AG04449 (cell line): Measurements from ENCODE around the gene NLGN1.

Source experiments
- CTCF ChIA-PET: fragments of 350-600 bp; formaldehyde crosslinking; extraction: SDS; loops from one replicate; lab custom pipeline; 2021; ENCODE audit warnings: antibody characterized with exemption; lab: Yijun Ruan, JAX
- POLR2A ChIA-PET: fragments of 400-600, 350-600 bp; formaldehyde crosslinking; extraction: SDS; loops from one replicate; lab custom pipeline; 2020; ENCODE audit warnings: antibody characterized with exemption, inconsistent platforms; lab: Yijun Ruan, JAX
- DNase-seq: peaks from one replicate; pipeline ENCODE4 v3.0.0-alpha.2; 2010; ENCODE audit warnings: low read depth, low spot score
- H3K4me3 ChIP-seq: 2 replicates; pipeline ENCODE4 v1.5.1; 2011; ENCODE audit warnings: low read depth, mild to moderate bottlenecking, control low read depth, low read length
- TF ChIP-seq, protein P1 (sequence below): IDR thresholded peaks from one replicate; pipeline ENCODE4 v1.5.1; 2011; ENCODE audit warnings: mild to moderate bottlenecking, moderate library complexity, low read length, control low read depth, inconsistent platforms; ENCODE audit not compliant: insufficient read depth; ENCODE audit errors: missing control alignments

The NLGN1 gene

DNA sequence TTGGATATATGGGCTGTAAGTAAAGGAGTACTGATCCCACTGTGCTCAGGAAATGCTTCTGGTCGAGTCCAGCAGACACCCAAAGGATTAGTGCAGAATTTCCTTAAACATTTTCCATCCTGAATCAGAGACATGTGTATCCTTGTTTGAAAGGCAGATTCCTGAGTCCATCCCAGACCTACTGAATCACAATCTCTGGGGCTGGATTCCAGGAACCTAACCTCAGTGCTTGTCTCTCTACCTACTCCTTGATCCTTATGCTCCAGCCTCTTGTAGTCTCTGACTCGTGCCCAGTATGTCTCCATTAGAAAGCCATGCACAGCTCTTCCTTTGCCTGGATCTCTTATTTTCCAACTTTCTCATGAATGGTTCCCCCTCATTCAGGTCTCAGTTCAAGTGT, 585.8 kb downstream of the NLGN1 start:
- ChIA-PET POLR2A (interaction anchor here (0.6 kb wide), 1 partner anchor 312 kb away, joined by 4 read pairs; no protein-coding TSS in a partner anchor), CTCF (no interaction called here)
- TF ChIP-seq, protein P1, sequence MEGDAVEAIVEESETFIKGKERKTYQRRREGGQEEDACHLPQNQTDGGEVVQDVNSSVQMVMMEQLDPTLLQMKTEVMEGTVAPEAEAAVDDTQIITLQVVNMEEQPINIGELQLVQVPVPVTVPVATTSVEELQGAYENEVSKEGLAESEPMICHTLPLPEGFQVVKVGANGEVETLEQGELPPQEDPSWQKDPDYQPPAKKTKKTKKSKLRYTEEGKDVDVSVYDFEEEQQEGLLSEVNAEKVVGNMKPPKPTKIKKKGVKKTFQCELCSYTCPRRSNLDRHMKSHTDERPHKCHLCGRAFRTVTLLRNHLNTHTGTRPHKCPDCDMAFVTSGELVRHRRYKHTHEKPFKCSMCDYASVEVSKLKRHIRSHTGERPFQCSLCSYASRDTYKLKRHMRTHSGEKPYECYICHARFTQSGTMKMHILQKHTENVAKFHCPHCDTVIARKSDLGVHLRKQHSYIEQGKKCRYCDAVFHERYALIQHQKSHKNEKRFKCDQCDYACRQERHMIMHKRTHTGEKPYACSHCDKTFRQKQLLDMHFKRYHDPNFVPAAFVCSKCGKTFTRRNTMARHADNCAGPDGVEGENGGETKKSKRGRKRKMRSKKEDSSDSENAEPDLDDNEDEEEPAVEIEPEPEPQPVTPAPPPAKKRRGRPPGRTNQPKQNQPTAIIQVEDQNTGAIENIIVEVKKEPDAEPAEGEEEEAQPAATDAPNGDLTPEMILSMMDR, result no peak
- H3K4me3 ChIP-seq, result no peak overlapping the region
- DNase-seq, result peak; percentile 40

DNA sequence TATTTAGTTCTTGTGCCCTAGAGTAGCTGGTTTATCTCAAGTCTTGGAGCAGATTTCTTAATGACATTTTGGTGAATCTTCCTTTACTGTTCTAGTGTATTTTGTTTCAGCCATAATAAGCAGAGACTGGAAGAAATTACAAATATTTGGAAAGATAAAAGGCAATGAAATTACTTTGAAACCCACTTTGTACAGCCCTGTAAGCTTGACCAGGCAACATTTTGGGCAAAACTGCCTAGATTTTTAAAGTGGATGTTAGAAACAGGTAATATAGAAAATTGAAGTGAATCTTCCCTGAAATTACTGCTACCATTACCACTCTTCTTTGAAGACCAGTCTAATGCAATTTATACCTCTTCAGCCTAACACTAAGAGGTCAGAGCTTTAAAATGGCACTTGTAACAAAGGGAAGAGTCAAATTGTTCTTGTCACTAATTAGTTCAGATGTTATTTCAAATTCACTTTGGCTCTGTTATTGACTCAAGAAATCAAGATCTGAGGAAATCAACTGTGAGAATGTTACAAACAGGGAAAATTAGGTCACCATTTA, 589.4 kb downstream of the NLGN1 start:
- CTCF ChIA-PET, result interaction anchor here (1.1 to 1.2 kb wide), 2 partner anchors 11 to 12 kb away, joined by 3 read pairs; no protein-coding TSS in a partner anchor
- TF ChIP-seq, protein P1, result no peak
- H3K4me3 ChIP-seq, result no peak overlapping the region
- POLR2A ChIA-PET, result no interaction called here
- DNase-seq, result no peak

DNA sequence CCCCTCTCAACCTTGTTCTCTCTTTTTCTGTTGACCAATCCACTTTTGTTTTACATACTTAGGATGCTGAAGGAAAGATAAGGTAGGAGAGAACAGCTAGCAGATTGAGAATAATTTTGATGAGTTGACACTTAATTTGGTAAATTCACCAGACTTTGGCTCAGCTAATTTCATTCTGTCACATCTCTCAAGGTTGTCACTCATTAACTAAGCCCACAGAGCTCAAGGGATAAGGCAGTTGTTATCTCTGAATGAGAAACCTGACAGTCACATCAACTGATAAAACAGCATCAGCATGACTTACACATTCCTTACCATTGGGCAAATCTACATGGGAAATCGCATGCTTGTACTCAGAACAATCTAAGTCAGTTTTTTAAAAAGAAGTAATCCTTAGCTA, 591.4 kb downstream of the NLGN1 start:
- POLR2A ChIA-PET, result no interaction called here
- CTCF ChIA-PET, result interaction anchor here (0.7 to 1.8 kb wide), 2 partner anchors 14 to 255 kb away, joined by 3 to 4 read pairs; no protein-coding TSS in a partner anchor
- TF ChIP-seq, protein P1, result no peak
- H3K4me3 ChIP-seq, result no peak overlapping the region
- DNase-seq, result no peak

DNA sequence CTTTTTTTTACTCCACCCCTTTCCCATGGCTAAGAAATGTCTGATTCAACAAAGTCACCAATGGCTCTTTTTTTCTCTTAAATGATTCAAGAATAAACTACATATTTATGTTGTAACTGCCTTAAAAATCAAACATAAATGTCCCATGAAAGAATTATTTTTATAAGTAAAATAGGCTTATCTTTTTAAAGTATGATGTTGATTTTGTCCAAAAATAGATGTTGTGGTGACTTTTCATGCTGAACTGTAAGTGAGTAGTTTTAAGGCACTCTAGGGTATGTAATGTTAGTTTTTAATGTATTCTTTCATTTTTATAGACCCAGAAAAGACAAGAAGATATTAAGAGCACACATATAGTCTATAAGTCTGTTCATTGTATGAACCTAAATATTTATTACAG, 594.9 kb downstream of the NLGN1 start:
- TF ChIP-seq, protein P1, result no peak
- H3K4me3 ChIP-seq, result no peak overlapping the region
- CTCF ChIA-PET, result interaction anchor here (1.0 kb wide), 1 partner anchor 16 kb away, joined by 3 read pairs; no protein-coding TSS in a partner anchor
- POLR2A ChIA-PET, result no interaction called here
- no peak for DNase-seq

DNA sequence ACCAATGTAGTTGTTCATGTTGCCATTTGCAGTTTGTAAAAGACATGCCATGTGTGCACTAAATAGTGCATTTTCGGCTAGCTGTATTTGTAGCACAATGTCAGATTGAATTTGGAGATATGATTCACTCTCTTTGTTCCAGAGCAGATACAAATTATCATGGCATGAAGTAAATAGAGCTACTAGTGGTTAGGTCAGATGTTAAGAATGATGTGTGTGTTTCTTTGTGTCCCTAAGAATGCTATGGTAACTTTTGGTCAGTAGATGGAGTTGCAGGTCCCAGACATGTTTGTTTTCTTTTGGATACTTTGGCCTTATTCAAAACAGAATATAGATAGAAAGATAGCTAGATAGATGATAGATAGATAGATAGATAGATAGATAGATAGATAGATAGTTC, 595.8 kb downstream of the NLGN1 start:
- TF ChIP-seq, protein P1, result peak; percentile 25
- H3K4me3 ChIP-seq, result no peak overlapping the region
- DNase-seq, result no peak
- ChIA-PET POLR2A (no interaction called here), CTCF (interaction anchor here (1.1 to 3.4 kb wide), 3 partner anchors 8 to 260 kb away, joined by 3 to 11 read pairs (median 4); no protein-coding TSS in a partner anchor)

DNA sequence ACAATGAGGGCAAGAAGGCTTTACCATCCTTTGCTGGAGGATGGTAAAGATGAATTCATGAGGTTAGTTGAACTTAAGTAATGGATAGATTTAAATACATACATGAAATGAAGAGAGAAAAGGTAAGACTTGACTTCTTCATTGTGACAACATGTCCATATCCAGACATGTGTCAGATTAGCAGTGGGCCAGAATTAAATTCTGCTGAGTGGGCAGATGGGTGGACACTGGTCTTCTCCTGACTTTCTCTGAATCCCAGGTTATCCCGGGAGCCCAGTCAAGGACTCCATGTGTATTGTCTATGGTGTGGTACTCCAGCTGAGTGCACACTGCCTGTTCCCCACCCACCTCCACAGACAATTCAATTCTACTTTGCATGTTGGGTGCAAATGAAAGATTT, 603.1 kb downstream of the NLGN1 start:
- ChIA-PET CTCF (interaction anchor here (2.6 kb wide), 1 partner anchor 15 kb away, joined by 11 read pairs; no protein-coding TSS in a partner anchor), POLR2A (no interaction called here)
- H3K4me3 ChIP-seq, result no peak overlapping the region
- TF ChIP-seq, protein P1, result no peak
- no peak for DNase-seq
